RCC 7860 (cell line): Measurements from ENCODE around the gene PIP4K2B.

Experiments
- DNase-seq: peaks from one replicate; pipeline ENCODE4 v3.0.0-alpha.2; 2015; ENCODE audit warnings: low spot score
- FAIRE-seq: peaks from 2 replicates; lab custom pipeline; 2012; peaks lifted over from hg19 to GRCh38; lab: Jason Lieb, UNC

The PIP4K2B gene

GRCh38 chr17:38779965-38780752, 19.2 kb downstream of the PIP4K2B start:
- no peak for DNase-seq
- no peak for FAIRE-seq

DNA sequence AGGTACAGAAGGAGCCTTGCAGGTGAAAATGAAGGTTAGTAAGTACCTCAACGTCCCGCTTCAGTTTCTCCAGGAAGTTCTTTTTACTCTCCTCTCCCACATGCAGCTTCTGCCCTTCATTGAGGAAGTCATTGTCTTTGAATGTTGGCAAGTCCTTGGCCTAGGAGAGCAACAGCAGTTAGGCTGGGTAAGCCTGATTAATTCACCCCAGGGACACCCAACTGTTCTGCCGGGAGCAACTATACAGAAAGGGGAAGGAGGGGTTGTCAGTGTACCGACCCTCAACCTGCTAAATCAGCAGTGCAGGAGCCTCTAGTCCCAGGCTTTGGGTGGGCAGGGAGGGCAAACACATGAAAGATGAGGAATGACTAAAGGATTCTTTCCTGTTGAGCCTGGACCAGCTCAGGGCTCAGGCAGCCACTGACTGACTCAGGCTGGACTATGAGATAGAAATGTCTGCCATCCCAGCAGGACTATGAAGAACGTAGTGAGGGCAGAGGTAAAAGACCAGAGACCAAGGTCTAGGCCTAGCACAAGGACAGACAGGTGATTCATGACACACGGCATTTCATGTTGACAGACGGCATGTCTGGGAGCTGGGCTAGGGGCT, 21.6 kb downstream of the PIP4K2B start:
- DNase-seq (no peak), FAIRE-seq (no peak)

DNA sequence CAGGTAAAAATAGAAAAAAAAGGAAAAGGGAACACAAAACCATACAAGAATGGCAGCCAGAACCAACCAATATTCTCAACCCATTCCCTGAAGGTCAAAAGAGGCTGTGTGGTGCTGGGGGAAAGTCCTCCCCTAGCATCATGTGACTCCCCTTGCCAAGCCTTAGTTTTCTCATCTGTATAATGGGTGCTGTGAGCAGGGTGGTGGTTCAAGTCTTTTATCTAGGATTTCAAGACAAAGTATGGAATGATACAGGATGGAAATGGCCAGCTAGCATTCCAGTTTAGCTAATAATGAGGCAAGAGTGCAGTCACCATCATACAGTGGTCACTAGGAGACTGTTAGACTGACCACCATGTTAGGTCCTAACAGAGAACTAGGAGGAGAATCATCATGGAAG, 26.1 kb downstream of the PIP4K2B start:
- FAIRE-seq (no peak), DNase-seq (no peak)

DNA sequence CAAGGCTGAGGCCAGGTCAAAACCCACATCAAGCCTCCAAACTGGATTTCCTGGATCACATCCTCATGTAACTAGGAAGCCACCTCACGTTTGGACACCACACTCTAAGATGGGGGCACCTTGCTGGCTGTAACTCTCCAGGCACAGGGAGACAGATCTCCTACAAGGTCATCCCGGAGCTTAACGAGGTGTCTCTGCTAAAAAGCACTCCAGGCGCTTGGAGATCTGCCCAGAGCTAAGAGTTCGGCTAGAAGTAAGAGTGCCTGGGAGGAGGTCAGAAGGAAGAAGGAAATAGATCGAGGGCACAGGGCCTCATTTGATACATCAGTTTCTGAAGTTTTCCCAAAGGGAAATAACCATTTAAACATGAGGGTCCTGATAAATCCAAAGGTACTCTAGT, 30.9 kb downstream of the PIP4K2B start:
- FAIRE-seq (no peak), DNase-seq (no peak)

GRCh38 chr17:38766341-38766740, 33.0 kb downstream of the PIP4K2B start:
- no peak for DNase-seq
- no peak for FAIRE-seq

GRCh38 chr17:38762231-38762630, 37.1 kb downstream of the PIP4K2B start:
- FAIRE-seq (no peak), DNase-seq (no peak)

- DNase-seq, result peak; percentile 28
- FAIRE-seq, result no peak
These were observed 37.7 kb downstream of the PIP4K2B start for GRCh38 chr17:38761612-38762011.

DNA sequence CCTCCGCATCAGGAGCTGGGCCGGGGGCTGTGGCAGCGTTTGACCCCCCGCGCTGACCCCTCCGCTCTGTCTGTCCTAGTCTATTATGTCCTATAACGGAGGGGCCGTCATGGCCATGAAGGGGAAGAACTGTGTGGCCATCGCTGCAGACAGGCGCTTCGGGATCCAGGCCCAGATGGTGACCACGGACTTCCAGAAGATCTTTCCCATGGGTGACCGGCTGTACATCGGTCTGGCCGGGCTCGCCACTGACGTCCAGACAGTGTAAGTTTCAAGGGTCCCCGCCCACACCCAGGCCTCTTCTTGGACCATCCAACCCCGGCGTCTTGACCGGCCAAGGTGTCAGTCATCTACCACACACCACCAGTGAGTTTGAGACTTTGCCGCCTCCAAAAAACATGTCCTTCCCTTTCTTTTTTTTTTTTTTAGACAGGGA, 46.3 kb downstream of the PIP4K2B start:
- FAIRE-seq (no peak), DNase-seq (no peak)

DNA sequence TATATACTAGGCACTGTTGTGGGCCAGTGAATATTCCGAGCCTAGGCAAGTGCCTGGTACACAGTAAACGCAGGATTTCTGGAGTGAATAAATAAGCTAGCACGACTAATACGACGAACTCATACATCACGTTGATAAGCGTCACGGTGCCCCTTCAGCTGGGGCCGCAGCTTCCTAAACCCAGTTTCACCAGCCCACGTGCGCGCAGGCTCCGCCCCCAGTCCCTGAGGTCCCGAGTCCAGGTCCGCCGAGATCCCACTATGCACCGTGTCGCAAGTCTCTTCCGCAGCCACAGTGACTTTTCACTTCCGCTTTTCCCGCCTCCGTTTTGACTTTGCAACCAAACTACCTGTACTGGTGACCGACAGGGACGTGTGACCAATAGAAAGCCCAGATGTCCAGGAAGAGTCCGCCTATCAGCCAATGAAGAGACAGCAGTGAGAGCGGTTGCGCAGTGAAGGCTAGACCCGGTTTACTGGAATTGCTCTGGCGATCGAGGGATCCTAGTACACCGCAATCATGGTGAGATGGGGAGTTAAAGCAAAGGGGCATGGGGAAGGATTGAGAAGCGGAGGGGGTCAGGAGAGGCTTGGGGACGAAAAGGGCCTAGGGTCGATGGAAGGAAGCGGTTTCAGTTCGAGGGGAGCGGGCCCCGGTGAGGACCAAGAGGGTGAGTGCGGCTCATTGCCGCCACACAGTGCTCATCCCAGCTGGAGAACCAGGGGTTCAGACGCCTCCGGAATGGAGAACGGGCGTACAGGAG, 46.9 kb downstream of the PIP4K2B start, which contains the start of gene PSMB3:
PSMB3 (plus strand) TSS at position 434 of the 763 bp plus-strand sequence; CDS start at position 520, 86 bp downstream.
- peak; percentile 100 for DNase-seq
- no peak for FAIRE-seq

GRCh38 chr17:38751808-38752307, 47.5 kb downstream of the PIP4K2B start:
- FAIRE-seq, result no peak
- DNase-seq, result peak; percentile 73

DNA sequence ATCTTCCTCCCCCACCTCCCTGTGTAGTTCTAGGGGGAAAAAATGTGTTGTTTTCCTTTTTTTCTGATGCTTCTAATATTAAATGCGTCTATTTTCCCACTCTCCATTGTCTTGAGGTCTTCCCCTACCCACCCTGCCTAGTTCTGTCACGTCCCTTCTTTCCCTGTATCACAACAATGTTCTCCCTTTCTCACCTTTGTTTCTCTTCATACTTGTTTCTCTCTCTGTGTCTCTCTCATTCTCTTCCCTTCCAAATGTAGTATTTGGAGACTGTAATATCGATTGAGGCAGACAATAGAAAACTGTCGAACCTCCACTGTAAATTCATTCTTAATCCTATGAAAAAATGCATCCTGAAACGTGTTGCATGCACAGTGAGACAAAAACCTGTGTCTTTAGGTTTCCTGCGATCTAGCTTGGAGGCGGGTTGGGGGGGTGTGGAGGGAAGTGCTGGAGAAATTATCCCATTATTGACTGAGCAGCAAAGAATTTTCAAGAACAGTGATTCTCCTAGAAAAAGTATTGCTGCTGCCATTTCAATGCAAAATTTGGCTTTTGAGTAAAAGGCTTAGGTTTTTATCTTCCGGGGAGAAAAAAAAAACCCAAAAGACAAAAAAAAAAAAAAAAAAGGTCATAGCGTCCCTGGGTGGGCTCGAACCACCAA, 48.1 kb downstream of the PIP4K2B start:
- DNase-seq, result no peak

DNA sequence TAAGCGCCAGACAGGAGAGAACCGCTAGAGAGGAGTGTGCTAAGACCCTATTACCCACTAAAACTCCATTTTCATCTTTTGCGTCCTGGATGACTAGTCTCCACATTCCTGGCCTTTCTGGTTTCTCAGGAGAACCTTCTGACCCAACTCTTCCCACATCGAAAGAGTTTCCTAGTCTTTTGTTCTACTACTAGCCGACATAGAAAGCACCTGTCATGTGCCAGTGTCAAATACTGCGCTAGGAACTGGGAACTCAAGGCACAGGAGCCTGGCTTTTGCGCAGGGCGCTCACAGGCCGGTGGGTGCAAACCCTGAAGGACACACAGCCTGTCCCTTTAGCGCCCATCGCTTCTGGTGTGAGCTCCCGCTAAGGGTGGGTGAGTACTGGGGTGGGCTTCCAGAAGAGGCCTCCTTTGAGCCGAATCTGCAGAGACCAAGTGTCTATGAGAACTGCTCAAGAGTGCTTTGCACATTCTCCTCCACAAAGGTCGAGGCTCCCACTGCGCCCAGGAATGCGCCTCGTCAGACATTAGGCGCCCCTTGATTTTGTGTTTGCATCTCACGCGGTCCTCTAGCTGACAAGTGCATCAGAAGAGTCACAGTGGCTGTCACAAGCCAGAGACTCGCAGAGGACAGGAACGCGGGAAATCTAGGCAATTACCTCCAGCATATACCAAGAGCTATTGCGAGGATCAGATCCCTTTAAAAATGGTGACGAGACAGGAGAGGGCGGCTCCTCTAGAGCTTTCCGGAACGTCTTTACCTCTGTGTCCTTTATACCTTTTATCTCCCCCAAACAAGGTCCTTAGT, 48.8 kb downstream of the PIP4K2B start:
- FAIRE-seq (no peak), DNase-seq (peak; percentile 18)

More for the DNA sequence above, 48.1 kb downstream of the PIP4K2B start:
- no peak for FAIRE-seq

DNA sequence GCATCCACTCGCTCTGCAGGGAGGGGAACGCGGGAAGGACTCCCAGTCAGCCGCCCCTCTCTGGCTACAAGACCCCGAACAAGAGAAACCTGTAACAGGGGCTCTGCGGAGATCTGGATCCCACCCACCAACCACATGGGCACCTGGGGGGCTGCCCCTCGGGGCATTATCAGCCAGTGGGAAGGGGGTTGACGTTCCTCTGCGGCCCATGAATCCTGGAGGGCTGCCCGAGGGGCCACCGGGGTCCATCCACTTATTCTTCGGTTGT, 49.4 kb downstream of the PIP4K2B start:
- DNase-seq, result no peak
- FAIRE-seq, result no peak

GRCh38 chr17:38749223-38750043, 49.9 kb downstream of the PIP4K2B start:
- FAIRE-seq (no peak), DNase-seq (peak; percentile 81)

DNA sequence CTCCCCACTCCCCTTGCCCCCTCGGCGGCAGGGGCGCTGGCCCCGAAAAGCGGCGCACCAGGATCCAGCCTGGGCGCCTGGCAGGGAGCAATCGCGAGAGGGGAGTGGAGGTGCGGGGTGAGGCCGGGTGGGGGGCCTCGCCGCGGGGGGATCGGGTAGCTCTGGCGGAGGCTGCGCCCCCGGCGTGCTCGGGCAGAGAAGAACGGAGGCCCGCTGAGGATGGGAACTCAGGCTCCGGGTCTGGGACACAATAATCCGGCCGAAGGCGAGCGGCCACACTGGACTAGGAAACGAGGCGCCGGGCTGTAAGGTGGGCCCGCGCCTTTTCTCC, 50.5 kb downstream of the PIP4K2B start:
- FAIRE-seq (no peak), DNase-seq (no peak)

DNA sequence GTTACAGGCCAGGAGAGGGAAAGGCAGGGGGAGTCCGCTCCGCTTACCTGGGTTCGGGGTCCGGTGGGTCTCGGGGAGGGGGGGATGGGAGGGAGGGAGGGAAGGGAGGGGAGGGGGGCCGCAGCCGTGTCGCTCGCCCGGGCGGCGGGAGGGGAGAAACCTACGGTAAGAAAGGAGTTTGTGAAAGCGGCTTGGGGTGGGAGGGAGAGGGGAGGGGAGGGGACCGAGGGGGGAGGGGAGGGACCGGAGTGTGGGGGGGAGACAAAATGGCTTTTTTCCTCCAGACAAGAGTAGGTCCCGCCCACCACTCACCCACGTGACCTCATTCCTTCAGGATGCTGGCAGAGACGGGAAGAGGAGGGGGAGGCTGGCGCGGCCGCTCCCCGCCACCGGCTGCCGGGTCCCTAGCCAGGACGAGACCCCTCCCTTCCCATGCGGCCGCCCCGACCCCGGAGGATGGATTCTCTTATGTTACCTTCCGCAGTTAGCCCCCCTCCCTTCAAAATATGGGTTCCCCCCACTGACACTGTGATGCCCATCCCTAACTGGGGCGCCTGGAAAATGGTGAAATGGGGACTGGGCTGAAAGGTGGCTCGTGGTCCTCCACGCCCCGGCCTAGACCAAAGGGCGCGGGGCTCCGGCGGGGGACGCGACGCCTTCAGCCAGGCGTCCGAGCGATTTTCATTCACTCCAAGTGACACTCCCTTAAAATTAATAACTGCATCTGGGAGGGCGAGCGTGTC, 51.0 kb downstream of the PIP4K2B start, which contains the start of gene PCGF2:
PCGF2 (minus strand) TSS at position 188 of the 743 bp plus-strand sequence. CDS start 7,934 bp downstream, outside the sequence.
- FAIRE-seq, result no peak
- peak; percentile 65 for DNase-seq

DNA sequence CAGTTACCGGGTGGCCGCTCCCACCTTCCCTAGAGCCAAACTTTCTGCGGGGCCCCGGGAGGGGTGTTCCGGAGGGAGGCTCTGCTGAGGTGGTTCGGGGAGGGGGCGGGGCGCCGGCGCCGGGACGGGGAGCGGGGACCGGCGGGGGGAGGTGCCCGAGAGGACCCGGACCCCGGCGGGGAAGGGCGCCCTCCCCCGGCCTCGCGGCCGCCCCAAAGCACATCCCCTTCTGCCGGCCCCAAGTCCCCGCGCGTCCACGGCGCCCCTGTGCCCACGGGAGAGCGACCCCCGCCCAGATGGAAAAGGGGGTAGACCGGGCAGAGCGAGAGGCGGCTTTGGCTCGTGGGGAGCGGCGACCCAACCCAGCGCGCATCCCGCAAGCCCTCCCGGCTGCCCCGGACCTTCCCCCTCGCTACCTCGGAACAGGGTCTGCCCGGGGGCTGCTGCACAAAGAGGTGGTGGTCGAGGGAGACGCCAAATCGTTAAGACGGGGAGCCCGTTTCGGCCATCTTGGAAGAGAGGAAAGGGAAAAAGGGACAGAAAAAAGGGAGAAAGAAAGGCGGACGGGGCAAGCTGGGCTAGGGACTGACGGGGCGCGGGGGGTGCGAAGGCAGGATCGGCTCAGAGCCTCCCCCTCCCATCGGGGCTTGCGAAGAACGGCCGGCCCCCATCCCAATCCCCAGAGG, 51.8 kb downstream of the PIP4K2B start:
- no peak for FAIRE-seq
- no peak for DNase-seq

GRCh38 chr17:38746849-38747462, 52.4 kb downstream of the PIP4K2B start:
- DNase-seq (no peak), FAIRE-seq (no peak)
